Thyroid gland (tissue), 4 donors: ENCODE measurements around the gene GLIS1. TPM values are rescaled to one million over a fixed set of nuclear protein-coding genes. Genes with fewer than 3 reads are reported as not detected.

Experiments used
- DNase-seq, 2 donors: peaks; one replicate each; pipeline ENCODE4 v3.0.0-alpha.2; 2019
- H3K27ac ChIP-seq, 3 donors: fragments of 200-600 bp; sonication (generic); 1 replicate in 2 of 3; 2 replicates in 1 of 3; pipeline ENCODE4 v1.5.1; 2016 to 2019; ENCODE audit warnings: mild to moderate bottlenecking in 1 of 3, moderate library complexity in 1 of 3
- H3K27me3 ChIP-seq: fragments of 200-600 bp; sonication (generic); one replicate; pipeline ENCODE4 v1.5.1; 2019
- H3K36me3 ChIP-seq, 2 donors: fragments of 200-600 bp; sonication (generic); one replicate each; pipeline ENCODE4 v1.5.1; 2016 to 2019
- H3K4me1 ChIP-seq, 2 donors: fragments of 200-600 bp; sonication (generic); one replicate each; pipeline ENCODE4 v1.5.1; 2017 to 2019
- H3K4me3 ChIP-seq, 3 donors: fragments of 200-600 bp; sonication (generic); replicated peaks in 1 of 3; 1 replicate in 2 of 3; 2 replicates in 1 of 3; pipeline ENCODE4 v1.5.1; 2016; ENCODE audit warnings: mild to moderate bottlenecking in 1 of 3
- H3K9me3 ChIP-seq: fragments of 200-600 bp; sonication (generic); one replicate; pipeline ENCODE4 v1.5.1; 2017
- POLR2A ChIP-seq, 2 donors: fragments of 450-650 bp; IDR thresholded peaks; one replicate each; pipeline ENCODE4 v1.6.1; 2017; ENCODE audit warnings: antibody characterized with exemption in 2 of 2, mild to moderate bottlenecking in 2 of 2, moderate library complexity in 1 of 2
- WGBS, 2 donors: methylation state at CpG; one replicate each; pipeline ENCODE4 v1.1.5; 2017; 5-methylcytosine and 5-hydroxymethylcytosine counted together
- intact Hi-C: fragments of 100-400 bp; cut with DNase I; formaldehyde crosslinking; loops from one replicate; pipeline ENCODE4 v1.15.1; 2023
- total RNA-seq, 4 donors: library from RNA; depleted of rRNA; stranded (reverse); fragments of >200 nt; gene quantifications; one replicate each; pipeline ENCODE4 v1.2.3, GENCODE V29; 2016
- TF ChIP-seq, protein P1 (sequence below), 6 experiments: fragments of 200-600 bp in 3 of 6; fragments of 450-650 bp in 3 of 6; sonication (generic) in 3 of 6; IDR thresholded peaks; one replicate each; pipeline ENCODE4 v1.5.1; 2016 to 2019; ENCODE audit warnings: antibody characterized with exemption in 6 of 6, mild to moderate bottlenecking in 2 of 6, inconsistent platforms in 1 of 6, moderate library complexity in 1 of 6

The GLIS1 gene
- total RNA-seq, 4 donors from 2014 or later = 0.29 TPM; not detected in 3

DNA sequence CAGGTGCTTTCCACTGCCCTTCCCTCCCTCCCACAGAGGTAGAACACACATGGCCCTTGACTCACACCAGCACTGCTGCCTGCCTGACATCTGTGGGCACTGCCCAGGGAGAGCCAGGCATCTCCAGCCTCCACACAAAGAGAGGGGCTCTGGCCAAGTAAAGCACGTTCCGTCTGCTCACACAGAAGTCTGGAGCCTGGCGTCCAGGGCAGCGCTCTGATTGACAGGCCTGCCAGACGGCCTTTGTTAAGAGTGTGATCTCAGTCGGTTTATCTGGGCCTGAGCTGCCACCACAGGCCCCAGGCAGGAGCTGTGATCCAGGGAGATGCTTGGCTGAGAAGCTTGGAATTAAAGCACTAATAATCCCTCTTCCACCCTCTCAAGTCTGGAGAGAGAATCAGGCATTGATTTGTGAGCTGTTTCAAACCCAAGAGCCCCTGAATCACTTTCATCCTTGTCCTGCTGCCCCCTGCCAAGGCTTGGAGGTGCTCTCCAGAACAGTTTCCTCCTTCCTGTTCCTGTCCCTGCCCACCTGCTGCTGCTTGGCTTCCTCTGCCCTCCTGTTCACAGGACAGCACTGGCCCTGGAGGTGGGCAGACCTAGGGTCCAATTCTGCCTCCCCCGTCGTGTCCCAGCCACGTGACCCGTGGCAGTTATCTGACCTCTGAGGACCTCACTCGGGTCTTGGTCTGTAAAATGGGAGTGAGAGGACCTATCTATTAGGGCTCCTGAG is 276.0 kb downstream of the GLIS1 start:
- no peak for DNase-seq
- Histone ChIP-seq H3K27me3 (no peaks in the 10 kb centered on the region), H3K36me3 (no peaks in the 10 kb centered on the region), H3K27ac (no peak overlapping the region), H3K9me3 (no peaks in the 10 kb centered on the region), H3K4me1 (no peaks in the 10 kb centered on the region), H3K4me3 (no peak overlapping the region)
- TF ChIP-seq POLR2A (IDR thresholded peaks at IDR 0.05) = no peak
- TF ChIP-seq, protein P1, sequence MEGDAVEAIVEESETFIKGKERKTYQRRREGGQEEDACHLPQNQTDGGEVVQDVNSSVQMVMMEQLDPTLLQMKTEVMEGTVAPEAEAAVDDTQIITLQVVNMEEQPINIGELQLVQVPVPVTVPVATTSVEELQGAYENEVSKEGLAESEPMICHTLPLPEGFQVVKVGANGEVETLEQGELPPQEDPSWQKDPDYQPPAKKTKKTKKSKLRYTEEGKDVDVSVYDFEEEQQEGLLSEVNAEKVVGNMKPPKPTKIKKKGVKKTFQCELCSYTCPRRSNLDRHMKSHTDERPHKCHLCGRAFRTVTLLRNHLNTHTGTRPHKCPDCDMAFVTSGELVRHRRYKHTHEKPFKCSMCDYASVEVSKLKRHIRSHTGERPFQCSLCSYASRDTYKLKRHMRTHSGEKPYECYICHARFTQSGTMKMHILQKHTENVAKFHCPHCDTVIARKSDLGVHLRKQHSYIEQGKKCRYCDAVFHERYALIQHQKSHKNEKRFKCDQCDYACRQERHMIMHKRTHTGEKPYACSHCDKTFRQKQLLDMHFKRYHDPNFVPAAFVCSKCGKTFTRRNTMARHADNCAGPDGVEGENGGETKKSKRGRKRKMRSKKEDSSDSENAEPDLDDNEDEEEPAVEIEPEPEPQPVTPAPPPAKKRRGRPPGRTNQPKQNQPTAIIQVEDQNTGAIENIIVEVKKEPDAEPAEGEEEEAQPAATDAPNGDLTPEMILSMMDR (IDR thresholded peaks at IDR 0.05) = no peak
- 80 to 88% methylated on average over 11 of the region's 11 CpGs for WGBS, 2 donors
- intact Hi-C loops = no loop called here

DNA sequence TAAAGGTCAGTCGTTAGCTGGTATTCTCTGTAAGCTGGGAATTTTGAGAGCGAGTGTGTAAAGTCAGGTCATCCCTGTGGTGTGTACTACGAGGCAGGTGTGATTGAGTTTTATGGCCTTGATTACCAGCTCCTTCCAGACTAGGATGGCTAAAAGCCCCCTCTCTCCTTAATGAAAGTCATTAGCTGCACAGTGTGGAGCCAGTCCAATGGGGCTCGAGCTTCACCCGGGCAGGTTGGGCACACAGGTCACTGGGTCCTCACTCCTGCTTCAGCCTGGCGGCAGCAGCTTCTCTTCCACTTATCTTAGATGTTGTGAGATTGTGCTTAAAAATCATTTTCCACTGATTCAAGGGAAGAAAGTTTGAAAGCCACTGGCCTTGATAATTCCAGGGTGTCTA is 276.8 kb downstream of the GLIS1 start:
- 95 to 96% methylated on average over 6 of the region's 6 CpGs for WGBS, 2 donors
- intact Hi-C loops = no loop called here

DNA sequence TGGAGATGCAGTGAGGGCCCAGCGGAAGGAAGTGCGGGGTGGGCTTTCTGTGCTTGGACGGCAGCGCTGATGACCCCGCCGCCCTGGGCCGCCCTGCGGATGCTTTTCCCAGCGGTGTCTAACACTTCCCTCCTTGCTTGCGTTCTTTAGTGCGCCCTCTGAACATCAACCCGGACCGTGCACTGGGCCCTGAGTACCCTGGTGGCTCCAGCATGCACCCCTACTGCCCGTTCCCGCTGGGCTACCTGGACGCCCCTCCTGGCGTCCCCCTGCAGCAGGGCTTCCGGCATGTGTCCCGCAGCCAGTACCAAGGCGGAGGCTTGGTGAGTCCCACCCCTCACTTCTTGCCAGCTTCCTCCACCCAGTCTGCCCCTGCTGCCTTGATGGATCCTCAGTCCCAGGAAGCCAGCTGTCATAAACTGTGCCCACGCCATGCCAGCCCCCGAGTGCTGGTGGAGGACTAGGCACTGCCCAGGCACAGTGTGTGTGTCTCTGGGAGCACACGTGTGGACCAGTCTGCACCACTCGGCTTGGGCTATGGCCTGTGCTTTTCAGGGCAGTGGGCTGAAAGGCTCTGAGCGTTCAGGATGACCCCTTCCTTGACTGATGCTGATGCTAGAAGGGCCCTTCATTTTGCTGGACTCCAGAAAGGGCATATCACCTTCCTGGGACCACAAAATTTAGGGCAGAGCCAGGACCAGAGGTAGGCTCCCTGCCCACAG is 277.5 kb downstream of the GLIS1 start:
- 88 to 94% methylated on average over 20 to 25 of the region's 25 CpGs for WGBS, 2 donors
- Histone ChIP-seq H3K9me3 (no peaks in the 10 kb centered on the region), H3K4me1 (no peaks in the 10 kb centered on the region), H3K36me3 (no peaks in the 10 kb centered on the region), H3K4me3 (no peak overlapping the region), H3K27ac (no peak overlapping the region), H3K27me3 (no peaks in the 10 kb centered on the region)
- TF ChIP-seq, protein P1 (IDR thresholded peaks at IDR 0.05) = no peak
- TF ChIP-seq POLR2A (IDR thresholded peaks at IDR 0.05) = no peak
- intact Hi-C loops = no loop called here
- no peak for DNase-seq

More for the DNA sequence above, 276.8 kb downstream of the GLIS1 start:
- Histone ChIP-seq H3K27me3 (no peaks in the 10 kb centered on the region), H3K4me1 (no peaks in the 10 kb centered on the region), H3K27ac (no peak overlapping the region), H3K4me3 (no peak overlapping the region), H3K36me3 (no peaks in the 10 kb centered on the region), H3K9me3 (no peaks in the 10 kb centered on the region)
- TF ChIP-seq, protein P1 (IDR thresholded peaks at IDR 0.05) = no peak
- no peak for TF ChIP-seq POLR2A (IDR thresholded peaks at IDR 0.05)
- DNase-seq = no peak

DNA sequence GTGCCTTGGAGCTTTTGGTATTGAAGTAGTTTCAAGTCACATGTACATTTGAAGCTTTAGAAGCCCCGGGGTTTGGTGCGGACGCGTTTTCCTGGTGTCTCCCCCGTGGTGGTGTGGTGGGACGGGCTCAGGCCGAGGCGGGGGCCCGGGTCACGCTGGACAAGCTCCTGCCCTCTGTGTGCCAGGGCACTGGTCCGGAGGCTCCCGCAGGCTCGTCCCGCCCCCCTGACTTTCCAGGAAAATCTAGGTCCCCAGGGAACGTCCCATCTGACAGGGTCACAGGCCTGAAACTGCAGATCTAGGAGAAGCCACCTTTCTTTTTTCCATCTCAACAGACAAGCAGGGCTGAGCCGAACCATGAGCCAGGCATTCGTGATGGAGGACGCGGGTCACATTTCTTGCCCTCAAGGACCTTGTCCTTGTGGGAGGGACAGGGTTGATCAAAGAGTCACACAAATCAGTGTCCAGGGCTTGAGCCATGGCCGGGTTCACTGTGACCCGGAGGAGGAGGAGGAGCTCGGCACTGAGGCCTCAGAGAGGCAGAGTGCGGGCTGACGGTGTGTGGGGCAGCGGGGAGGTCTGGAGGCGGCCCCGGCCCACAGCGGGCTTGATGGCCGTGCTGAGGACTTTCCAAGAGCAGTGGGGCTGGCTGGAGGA is 278.2 kb downstream of the GLIS1 start:
- intact Hi-C loops = no loop called here

More for the DNA sequence above, 278.2 kb downstream of the GLIS1 start:
- H3K36me3 ChIP-seq = no peaks in the 10 kb centered on the region
- H3K4me3 ChIP-seq = no peak overlapping the region
- H3K9me3 ChIP-seq = no peaks in the 10 kb centered on the region
- no peaks in the 10 kb centered on the region for H3K27me3 ChIP-seq
- DNase-seq = no peak
- no peak for TF ChIP-seq POLR2A (IDR thresholded peaks at IDR 0.05)
- TF ChIP-seq, protein P1 (IDR thresholded peaks at IDR 0.05) = no peak
- H3K4me1 ChIP-seq = no peaks in the 10 kb centered on the region
- no peak overlapping the region for H3K27ac ChIP-seq
- 79 to 90% methylated on average over 29 of the region's 29 CpGs for WGBS, 2 donors
